GM20000 (cell line): ENCODE results near the gene SOAT2.

Experiments
- DNase-seq: peaks from one replicate; pipeline ENCODE4 v3.0.0; 2012; ENCODE audit warnings: low spot score
- CTCF ChIP-seq: IDR thresholded peaks from 2 replicates; pipeline ENCODE4 v1.5.1; 2012; ENCODE audit warnings: mild to moderate bottlenecking, control low read depth; ENCODE audit errors: extremely low read depth, missing control alignments

SOAT2 gene

GRCh38 chr12:53058674-53059433 is 44.4 kb upstream of the SOAT2 start:
- no peak for TF ChIP-seq CTCF
- no peak for DNase-seq

- TF ChIP-seq CTCF: no peak
- no peak for DNase-seq
Measured at GRCh38 chr12:53059434-53060063, 43.7 kb upstream of the SOAT2 start.

GRCh38 chr12:53060064-53060720 is 43.1 kb upstream of the SOAT2 start:
- no peak for TF ChIP-seq CTCF
- DNase-seq: no peak

- DNase-seq: no peak
- TF ChIP-seq CTCF: no peak
Measured at GRCh38 chr12:53060721-53061276, 42.5 kb upstream of the SOAT2 start.

- no peak for DNase-seq
- no peak for TF ChIP-seq CTCF
Measured at GRCh38 chr12:53061404-53062010, 41.8 kb upstream of the SOAT2 start.

- no peak for TF ChIP-seq CTCF
- no peak for DNase-seq
Measured at GRCh38 chr12:53062011-53062961, 41.0 kb upstream of the SOAT2 start.
